ENCODE data around the gene TXLNG.
"Not testable (repeated sequence)": the region's sequence is repeated elsewhere in the genome, so short reads cannot be mapped to it uniquely, and the experiment has no call there.

Gene TXLNG

GRCh38 chrX:16783452-16783851 is 2.8 kb upstream of the TXLNG start:
- TF ChIP-seq CTCF (IDR thresholded peaks at IDR 0.05; ENCODE audit: insufficient read depth, low read depth, low read length, missing control alignments) = no peak
- no peak for DNase-seq (ENCODE audit: low read depth)
- no peak overlapping the region for H3K4me3 ChIP-seq (ENCODE audit: low read depth, low read length)

GRCh38 chrX:16784440-16784839 is 1.8 kb upstream of the TXLNG start:
- not testable (repeated sequence) for DNase-seq (ENCODE audit: low read depth); H3K4me3 ChIP-seq (ENCODE audit: low read depth, low read length)

- peak overlapping the region; percentile 66 for H3K4me3 ChIP-seq (ENCODE audit: low read depth, low read length)
- no peak for DNase-seq (ENCODE audit: low read depth)
- TF ChIP-seq CTCF (IDR thresholded peaks at IDR 0.05; ENCODE audit: insufficient read depth, low read depth, low read length, missing control alignments) = no peak
Measured at GRCh38 chrX:16785247-16786138, 773 bp upstream of the TXLNG start.

GRCh38 chrX:16786791-16787735 is 797 bp downstream of the TXLNG start:
- peak overlapping the region; percentile 78 for H3K4me3 ChIP-seq (ENCODE audit: low read depth, low read length)
- TF ChIP-seq CTCF (IDR thresholded peaks at IDR 0.05; ENCODE audit: insufficient read depth, low read depth, low read length, missing control alignments) = no peak
- DNase-seq (ENCODE audit: low read depth) = peak; percentile 35

- DNase-seq (ENCODE audit: low read depth) = no peak
- TF ChIP-seq CTCF (IDR thresholded peaks at IDR 0.05; ENCODE audit: insufficient read depth, low read depth, low read length, missing control alignments) = no peak
- no peak overlapping the region for H3K4me3 ChIP-seq (ENCODE audit: low read depth, low read length)
Measured at GRCh38 chrX:16788477-16788876, 2.2 kb downstream of the TXLNG start.

- no peak for TF ChIP-seq CTCF (IDR thresholded peaks at IDR 0.05; ENCODE audit: insufficient read depth, low read depth, low read length, missing control alignments)
- no peak for DNase-seq (ENCODE audit: low read depth)
- no peak overlapping the region for H3K4me3 ChIP-seq (ENCODE audit: low read depth, low read length)
Measured at GRCh38 chrX:16796298-16796697, 10.0 kb downstream of the TXLNG start.

GRCh38 chrX:16797358-16797757 is 11.1 kb downstream of the TXLNG start:
- no peak for TF ChIP-seq CTCF (IDR thresholded peaks at IDR 0.05; ENCODE audit: insufficient read depth, low read depth, low read length, missing control alignments)
- no peak overlapping the region for H3K4me3 ChIP-seq (ENCODE audit: low read depth, low read length)
- DNase-seq (ENCODE audit: low read depth) = no peak
